Epithelial cell of esophagus (primary cell): ENCODE measurements around the gene LIN7B.
A peak's percentile ranks its signal among the peaks of the same experiment; 100 is the strongest.

Source experiments
- DNase-seq: peaks from one replicate; pipeline ENCODE4 v3.0.0; 2010; ENCODE audit warnings: low read depth
- H3K4me3 ChIP-seq: 2 replicates; pipeline ENCODE4 v1.5.1; 2011; ENCODE audit warnings: mild to moderate bottlenecking, low read length, control low read depth
- CTCF ChIP-seq: IDR thresholded peaks from 2 replicates; pipeline ENCODE4 v1.5.1; 2011; ENCODE audit warnings: low read depth, mild to moderate bottlenecking, low read length, control low read depth, inconsistent platforms; ENCODE audit not compliant: insufficient read depth; ENCODE audit errors: missing control alignments

Gene LIN7B

DNA sequence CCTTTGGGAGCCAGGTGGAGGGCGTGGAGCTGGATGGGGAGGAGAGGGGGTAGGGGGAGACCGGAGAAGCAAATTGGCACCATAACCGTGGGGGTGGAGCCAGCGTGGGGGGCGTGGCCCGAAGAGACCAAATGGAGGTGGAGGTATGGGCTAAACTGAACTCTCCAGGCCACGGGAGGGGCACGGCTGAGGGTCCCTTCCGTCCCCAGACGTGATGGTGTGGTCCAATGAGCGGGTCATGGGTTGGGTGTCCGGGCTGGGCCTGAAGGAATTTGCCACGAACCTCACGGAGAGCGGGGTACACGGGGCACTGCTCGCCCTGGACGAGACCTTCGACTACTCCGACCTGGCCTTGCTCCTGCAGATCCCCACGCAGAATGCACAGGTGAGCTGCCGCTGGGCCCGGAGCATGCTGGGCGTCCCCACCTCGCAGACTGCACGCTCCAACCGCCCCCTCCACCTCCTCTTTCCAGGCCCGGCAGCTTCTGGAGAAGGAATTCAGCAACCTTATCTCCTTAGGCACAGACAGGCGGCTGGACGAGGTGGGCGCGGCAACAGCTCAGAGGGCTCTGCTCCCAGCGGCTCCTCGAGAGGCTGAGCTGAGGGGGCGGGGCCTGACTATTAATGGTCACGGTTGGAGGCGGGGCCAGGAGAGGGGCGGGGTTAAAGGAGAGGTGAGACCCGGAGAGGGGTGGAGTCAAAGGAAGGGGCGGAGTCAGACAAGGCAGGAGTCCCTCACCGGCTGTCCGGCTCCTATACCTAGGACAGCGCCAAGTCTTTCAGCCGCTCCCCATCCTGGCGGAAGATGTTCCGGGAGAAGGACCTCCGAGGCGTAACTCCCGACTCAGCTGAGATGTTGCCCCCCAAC is 34.8 kb downstream of the LIN7B start:
- no peak for TF ChIP-seq CTCF
- DNase-seq = peak; percentile 97
- H3K4me3 ChIP-seq = peak overlapping the region; percentile 77

- DNase-seq = peak; percentile 76
- TF ChIP-seq CTCF = no peak
- peak overlapping the region; percentile 77 for H3K4me3 ChIP-seq
These were observed 35.5 kb downstream of the LIN7B start for GRCh38 chr19:49149652-49150105.

GRCh38 chr19:49150106-49150943 is 36.2 kb downstream of the LIN7B start:
- H3K4me3 ChIP-seq = peak overlapping the region; percentile 77
- peak; percentile 70 for DNase-seq
- TF ChIP-seq CTCF = no peak

GRCh38 chr19:49150944-49151243 is 36.7 kb downstream of the LIN7B start:
- TF ChIP-seq CTCF = no peak
- H3K4me3 ChIP-seq = peak overlapping the region; percentile 77
- no peak for DNase-seq

- no peak for TF ChIP-seq CTCF
- DNase-seq = peak; percentile 96
- peak overlapping the region; percentile 2 for H3K4me3 ChIP-seq
These were observed 37.3 kb downstream of the LIN7B start for GRCh38 chr19:49151267-49152118.

- no peak for DNase-seq
- TF ChIP-seq CTCF = no peak
- no peak overlapping the region for H3K4me3 ChIP-seq
These were observed 38.0 kb downstream of the LIN7B start for GRCh38 chr19:49152119-49152550.
